Thyroid gland (tissue), 4 donors: Measurements from ENCODE around the gene CIAO2B.

ENCODE experiments used
- CTCF ChIP-seq, 6 experiments: fragments of 200-600 bp in 3 of 6; fragments of 450-650 bp in 3 of 6; sonication (generic) in 3 of 6; IDR thresholded peaks; one replicate each; pipeline ENCODE4 v1.5.1; 2016 to 2019; ENCODE audit warnings: antibody characterized with exemption in 6 of 6, mild to moderate bottlenecking in 2 of 6, inconsistent platforms in 1 of 6, moderate library complexity in 1 of 6
- POLR2A ChIP-seq, 2 donors: fragments of 450-650 bp; IDR thresholded peaks; one replicate each; pipeline ENCODE4 v1.6.1; 2017; ENCODE audit warnings: antibody characterized with exemption in 2 of 2, mild to moderate bottlenecking in 2 of 2, moderate library complexity in 1 of 2

GRCh38 chr16:66972983-66973382 lies 38.8 kb upstream of the CIAO2B start:
- TF ChIP-seq CTCF (IDR thresholded peaks at IDR 0.05) (no peak), POLR2A (IDR thresholded peaks at IDR 0.05) (no peak)
